Measurements from ENCODE around the gene ATP8B1.

The ATP8B1 gene

GRCh38 chr18:57819119-57819518, 16.0 kb upstream of the ATP8B1 start:
- no peak for DNase-seq (ENCODE audit: low read depth, low spot score)

GRCh38 chr18:57816208-57816954, 13.3 kb upstream of the ATP8B1 start:
- DNase-seq (ENCODE audit: low read depth, low spot score) = no peak

GRCh38 chr18:57814555-57814954, 11.4 kb upstream of the ATP8B1 start:
- no peak for DNase-seq (ENCODE audit: low read depth, low spot score)

GRCh38 chr18:57813245-57813644, 10.1 kb upstream of the ATP8B1 start:
- no peak for DNase-seq (ENCODE audit: low read depth, low spot score)

- DNase-seq (ENCODE audit: low read depth, low spot score) = no peak
These were observed 9.0 kb upstream of the ATP8B1 start for GRCh38 chr18:57812126-57812477.

GRCh38 chr18:57811477-57812125, 8.5 kb upstream of the ATP8B1 start:
- DNase-seq (ENCODE audit: low read depth, low spot score) = no peak

GRCh38 chr18:57809190-57809589, 6.1 kb upstream of the ATP8B1 start:
- no peak for DNase-seq (ENCODE audit: low read depth, low spot score)

GRCh38 chr18:57807336-57808117, 4.4 kb upstream of the ATP8B1 start:
- no peak for DNase-seq (ENCODE audit: low read depth, low spot score)

GRCh38 chr18:57806978-57807285, 3.8 kb upstream of the ATP8B1 start:
- DNase-seq (ENCODE audit: low read depth, low spot score) = no peak

- DNase-seq (ENCODE audit: low read depth, low spot score) = no peak
These were observed 3.3 kb upstream of the ATP8B1 start for GRCh38 chr18:57806201-57806977.

- no peak for DNase-seq (ENCODE audit: low read depth, low spot score)
These were observed 2.0 kb upstream of the ATP8B1 start for GRCh38 chr18:57805117-57805516.

GRCh38 chr18:57804557-57804956, 1.4 kb upstream of the ATP8B1 start:
- DNase-seq (ENCODE audit: low read depth, low spot score) = no peak

- DNase-seq (ENCODE audit: low read depth, low spot score) = no peak
These were observed 657 bp downstream of the ATP8B1 start for GRCh38 chr18:57802213-57803102.

GRCh38 chr18:57801761-57802212, 1.3 kb downstream of the ATP8B1 start:
- DNase-seq (ENCODE audit: low read depth, low spot score) = no peak

GRCh38 chr18:57801325-57801724, 1.8 kb downstream of the ATP8B1 start:
- no peak for DNase-seq (ENCODE audit: low read depth, low spot score)

- DNase-seq (ENCODE audit: low read depth, low spot score) = no peak
These were observed 4.3 kb downstream of the ATP8B1 start for GRCh38 chr18:57798713-57799373.

GRCh38 chr18:57797209-57797651, 5.9 kb downstream of the ATP8B1 start:
- DNase-seq (ENCODE audit: low read depth, low spot score) = no peak

- no peak for DNase-seq (ENCODE audit: low read depth, low spot score)
These were observed 8.0 kb downstream of the ATP8B1 start for GRCh38 chr18:57794951-57795728.

GRCh38 chr18:57793302-57793986, 9.7 kb downstream of the ATP8B1 start:
- no peak for DNase-seq (ENCODE audit: low read depth, low spot score)
